ENCODE measurements around the gene KRTAP12-1.

The KRTAP12-1 gene, protein sequence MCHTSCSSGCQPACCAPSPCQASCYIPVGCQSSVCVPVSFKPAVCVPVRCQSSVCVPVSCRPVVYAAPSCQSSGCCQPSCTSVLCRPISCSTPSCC

DNA sequence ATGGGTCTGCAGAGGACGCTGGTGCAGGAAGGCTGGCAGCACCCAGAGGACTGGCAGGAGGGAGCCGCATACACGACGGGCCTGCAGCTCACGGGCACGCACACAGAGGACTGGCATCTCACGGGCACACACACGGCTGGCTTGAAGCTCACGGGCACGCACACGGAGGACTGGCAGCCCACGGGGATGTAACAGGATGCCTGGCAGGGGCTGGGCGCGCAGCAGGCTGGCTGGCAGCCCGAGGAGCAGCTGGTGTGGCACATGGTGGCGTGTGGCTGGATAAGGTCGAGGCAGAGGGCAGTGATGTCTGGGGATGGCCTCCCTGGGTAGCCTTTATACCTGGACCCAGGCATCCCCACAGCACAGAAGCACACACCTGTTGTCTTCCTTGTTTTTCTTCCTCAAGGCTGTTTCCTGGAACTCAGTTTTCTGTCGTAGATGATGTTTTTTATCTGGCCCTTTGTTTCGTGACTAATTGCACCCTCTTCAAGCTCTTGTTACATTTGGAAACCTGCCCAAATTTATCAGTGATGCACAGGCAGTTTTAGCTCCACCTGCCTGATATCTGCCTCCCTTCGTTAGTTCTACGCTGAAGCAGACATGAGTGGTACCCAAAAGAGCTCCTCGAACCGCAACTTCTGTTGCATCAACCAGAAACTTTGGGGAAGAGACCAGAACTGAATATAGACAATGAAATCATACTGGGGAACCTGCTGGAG is at the start of gene KRTAP12-1:
TSS of gene KRTAP12-1 (minus strand) at position 303 of the 719 bp plus-strand sequence. CDS start at position 263, 40 bp downstream.
- DNase-seq (ENCODE audit: low read depth): no peak

DNA sequence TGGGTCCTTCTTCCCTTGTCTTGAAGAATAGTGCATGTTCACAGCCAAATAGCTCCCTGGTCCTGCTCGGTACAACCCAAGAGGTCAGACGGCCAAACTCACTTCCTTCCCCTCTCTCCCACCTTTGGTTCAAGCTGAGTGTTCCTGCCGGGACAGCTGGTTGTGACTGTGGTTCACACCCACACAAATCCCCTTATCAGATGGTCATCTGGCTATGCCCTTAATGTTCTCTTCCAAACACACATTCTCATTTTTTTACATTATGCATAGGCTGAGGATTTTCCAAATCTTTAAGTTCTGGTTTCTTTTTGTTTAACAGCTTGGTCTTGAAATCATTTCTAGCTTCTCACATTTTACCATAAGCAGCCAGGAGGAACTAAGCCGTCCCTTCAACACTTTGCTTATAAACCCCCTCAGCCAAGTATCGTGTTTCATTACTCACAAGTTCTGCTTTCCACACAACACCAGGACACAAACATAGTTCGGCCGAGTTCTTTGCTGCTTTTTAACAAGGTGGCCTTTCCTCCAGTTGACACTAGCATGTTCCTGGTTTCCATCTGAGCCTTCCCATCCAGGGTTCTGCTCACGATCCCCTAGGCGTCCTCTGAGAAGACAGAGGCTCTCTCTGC is 49.1 kb upstream of the KRTAP12-1 start:
- DNase-seq (ENCODE audit: low read depth): no peak

DNA sequence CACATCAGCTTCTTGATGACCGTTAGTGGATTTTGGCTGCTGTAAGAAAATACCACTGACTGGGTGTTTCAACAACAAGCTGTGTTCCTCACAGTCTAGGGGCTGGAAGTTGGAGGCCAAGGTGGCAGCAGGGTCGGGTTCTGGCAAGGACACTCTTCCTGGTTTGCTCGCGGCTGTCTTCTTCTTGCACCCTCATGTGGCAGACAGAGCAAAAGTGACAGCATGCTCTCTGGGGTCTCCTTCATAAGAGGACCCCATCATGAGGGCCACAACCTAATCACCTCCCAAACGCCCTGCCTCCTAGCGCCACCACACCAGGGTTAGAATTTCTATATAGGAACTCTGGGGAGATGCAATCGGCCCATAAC is 48.0 kb upstream of the KRTAP12-1 start:
- no peak for DNase-seq (ENCODE audit: low read depth)

DNA sequence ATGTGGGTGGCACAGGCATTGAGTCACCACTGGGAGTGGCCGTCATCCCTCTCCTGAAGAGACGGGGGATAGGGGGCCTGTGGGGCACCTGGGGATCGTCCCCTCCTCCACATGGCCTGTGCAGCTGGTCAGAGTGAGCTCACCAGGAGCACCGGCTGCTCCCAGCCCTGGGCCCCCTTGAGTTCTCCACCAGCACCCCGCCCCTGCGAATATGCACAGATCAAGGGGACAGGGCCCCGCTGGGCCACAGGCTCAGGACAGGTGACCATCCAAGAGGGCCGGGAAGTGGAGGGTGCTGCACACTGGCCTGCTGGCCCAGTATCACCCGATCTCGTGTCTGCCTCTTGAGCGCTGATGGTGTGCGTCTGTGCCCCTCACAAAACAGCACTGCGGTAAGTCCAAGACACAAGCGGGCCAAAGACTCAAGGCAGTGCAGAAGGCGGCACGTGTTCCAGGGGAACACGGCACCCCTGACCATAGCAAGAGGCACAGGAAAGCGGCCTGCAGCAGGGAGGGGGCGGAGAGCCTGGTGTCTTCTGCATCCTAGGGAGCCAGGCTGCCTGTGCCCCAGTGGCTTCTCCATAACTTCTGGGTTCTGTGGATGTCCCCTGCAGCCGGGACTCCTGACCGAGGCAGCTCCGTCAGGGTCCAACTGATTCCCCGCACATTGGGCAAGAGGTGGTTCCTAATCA is 47.5 kb upstream of the KRTAP12-1 start:
- no peak for DNase-seq (ENCODE audit: low read depth)

DNA sequence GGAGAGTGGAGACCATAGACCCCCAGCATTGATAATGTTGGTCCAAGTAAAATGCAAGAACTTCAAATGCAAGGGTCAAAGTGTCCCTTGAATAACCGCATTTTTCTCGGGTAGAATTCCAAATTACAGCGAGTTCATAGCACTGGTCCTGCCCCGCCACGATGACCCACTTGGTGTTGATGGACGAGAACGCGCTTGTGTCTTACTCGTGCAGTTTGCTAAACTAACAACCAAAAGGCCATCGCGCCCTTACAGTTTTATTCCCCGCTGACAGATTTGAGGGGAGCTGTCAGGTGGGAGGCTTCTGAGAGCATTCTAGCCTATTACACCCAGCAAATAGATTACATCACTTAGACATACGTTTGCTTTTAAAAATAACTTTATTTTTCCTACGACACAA is 46.8 kb upstream of the KRTAP12-1 start:
- DNase-seq (ENCODE audit: low read depth): no peak

DNA sequence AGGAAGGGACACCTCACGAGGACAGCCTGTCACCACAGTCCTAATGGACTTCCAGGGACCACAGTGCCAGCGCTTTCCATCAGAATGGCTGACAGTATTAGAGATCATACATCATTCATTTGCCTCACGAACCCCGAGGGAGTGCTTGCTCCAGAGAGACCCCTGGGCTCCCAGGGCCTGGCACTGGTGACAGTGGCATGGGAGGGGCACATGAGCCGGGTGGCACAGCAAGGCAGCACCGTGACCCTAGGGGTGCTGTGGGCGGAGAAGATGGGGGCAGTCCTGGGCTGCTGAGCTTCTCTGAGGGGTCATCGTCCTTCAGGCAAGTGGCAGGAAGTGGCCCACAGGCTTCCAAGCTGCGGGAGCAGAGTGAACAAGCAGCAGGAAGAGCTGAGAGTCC is 45.8 kb upstream of the KRTAP12-1 start:
- no peak for DNase-seq (ENCODE audit: low read depth)

DNA sequence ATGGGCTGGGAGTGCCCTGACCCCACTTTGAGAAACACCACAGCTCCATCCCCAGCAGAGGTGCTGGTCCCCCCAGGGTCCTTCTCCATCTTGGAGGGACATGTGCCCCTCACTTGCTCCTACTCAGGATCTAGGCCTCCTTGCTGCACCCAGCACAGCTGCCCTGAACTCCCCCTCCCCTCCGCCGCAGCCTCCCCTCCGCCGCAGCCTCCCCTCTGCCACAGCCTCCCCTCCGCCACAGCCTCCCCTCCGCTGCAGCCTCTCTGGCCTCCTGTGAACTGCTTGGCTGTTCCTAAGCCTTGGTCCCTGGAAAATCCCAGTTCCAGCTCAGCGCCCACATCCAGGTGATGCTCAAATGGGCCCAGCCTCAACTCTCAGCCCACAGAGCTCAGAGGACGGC is 45.4 kb upstream of the KRTAP12-1 start:
- DNase-seq (ENCODE audit: low read depth): no peak

DNA sequence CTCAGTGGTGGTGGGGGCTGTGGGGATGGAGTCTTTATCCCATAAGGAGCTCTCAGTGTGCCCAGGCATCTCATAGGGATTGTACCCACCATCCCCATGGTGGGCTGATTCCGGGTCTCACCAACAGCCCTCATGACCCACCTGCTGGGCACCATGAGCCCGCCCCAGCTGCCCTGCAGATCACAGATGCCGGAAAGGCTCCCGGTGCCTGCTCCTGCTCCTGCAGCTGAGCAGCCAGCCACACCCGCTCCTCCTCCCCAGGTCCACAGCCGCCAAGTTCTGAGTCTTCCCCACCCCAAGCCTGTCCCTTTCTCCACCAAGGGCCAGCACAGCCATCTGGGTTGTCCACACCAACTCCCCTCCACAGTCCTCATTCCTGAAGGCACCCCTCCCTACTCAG is 44.9 kb upstream of the KRTAP12-1 start:
- DNase-seq (ENCODE audit: low read depth): no peak

DNA sequence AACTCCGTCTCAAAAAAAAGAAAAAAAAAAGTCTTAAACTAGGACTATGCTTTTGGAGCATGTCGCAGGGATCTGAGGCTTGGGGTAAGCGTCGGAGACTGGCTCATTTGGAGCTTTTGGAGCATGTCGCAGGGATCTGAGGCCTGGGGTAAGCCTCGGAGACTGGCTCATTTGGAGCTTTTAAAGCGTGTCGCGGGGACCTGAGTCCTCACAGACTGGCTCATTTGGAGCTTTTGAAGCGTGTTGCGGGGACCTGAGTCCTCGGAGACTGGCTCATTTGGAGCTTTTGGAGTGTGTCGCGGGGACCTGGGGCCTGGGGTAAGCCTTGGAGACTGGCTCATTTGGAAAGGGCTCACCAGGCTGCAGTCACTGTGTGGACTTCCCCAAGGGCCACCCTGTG is 43.0 kb upstream of the KRTAP12-1 start:
- DNase-seq (ENCODE audit: low read depth): no peak

DNA sequence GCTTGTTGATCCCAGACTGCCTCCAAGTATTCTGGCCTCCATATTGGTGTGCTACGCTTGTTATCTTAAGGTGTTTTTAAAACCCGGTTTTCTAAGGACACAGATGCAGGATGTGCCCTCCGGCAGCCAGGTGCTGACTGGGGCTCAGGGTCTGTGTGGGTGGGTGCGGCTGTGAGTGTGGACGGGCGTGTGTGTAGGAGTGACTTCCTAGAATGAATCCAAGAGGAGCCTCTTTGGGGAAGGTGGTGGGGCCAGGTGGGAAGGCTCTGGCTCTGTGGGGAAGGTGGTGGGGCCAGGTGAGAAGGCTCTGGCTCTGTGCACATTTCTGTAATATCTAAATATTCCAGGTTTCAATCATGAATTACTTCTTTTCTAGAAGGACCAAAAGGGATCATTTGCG is 42.2 kb upstream of the KRTAP12-1 start:
- DNase-seq (ENCODE audit: low read depth): no peak

DNA sequence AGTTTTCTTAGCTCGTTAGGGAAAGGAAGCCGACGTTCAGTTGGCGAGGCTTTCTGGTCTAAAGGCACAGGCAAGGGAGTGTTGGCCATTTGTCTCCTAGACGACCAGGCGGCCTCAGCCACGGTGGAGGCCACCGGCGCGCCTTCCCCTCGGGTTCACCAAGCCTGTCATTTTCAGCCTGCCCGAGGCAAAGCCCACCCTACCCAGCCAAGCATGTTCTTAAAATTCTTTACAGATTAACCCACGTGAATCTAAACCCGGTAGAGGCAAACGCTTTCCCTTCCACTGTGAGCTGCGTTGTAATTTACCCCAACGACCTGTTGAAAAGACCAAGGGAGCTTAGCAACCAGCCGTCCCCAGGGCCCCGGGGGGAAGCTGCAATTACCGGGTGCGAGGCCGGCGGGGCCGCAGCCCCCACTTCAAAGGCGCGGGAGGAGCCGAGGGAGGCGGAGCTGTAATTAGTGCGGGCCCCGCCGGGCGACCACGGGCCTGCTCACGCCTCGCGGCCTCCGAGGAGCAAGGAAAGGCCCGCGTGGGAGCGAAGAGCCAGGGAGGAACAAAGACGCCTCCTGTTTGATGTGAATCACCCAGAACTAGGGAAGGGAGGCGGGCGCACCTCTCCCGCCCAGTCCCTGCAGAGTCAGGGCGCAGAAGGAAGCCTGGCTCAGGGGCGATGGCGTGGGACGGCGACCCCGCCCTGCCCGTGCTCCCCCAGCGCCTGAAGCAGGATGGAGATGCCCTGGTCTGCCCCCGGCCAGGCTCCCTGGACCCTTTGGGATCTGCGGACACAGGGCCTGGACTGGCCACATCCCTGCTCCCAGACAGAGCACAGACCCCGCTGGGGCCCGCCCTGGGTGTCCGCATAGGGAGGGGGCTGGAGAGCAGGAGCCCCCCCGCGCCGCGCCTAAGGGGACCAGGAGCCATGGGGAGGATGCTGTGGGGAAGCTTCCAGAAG is 41.5 kb upstream of the KRTAP12-1 start:
- peak; percentile 7 for DNase-seq (ENCODE audit: low read depth)

DNA sequence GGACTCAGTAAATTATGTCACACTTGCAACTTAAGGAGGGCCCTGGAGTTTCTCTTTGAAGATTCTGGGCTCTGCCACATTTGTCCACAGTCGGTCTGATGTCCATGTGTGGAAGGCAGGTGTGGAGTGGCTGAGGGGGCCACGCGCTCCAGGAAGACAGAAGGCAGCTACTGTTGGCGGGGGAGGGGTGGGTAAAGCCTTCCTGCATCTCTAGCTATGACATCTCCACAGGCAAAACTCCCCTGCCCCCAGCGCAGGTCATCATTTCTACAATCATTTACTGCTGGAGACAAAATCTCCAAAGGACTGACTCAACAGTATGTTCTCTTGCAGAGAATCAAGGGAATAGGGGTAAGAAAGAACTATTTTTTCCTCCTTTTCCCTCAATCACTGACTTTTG is 40.8 kb upstream of the KRTAP12-1 start:
- no peak for DNase-seq (ENCODE audit: low read depth)

DNA sequence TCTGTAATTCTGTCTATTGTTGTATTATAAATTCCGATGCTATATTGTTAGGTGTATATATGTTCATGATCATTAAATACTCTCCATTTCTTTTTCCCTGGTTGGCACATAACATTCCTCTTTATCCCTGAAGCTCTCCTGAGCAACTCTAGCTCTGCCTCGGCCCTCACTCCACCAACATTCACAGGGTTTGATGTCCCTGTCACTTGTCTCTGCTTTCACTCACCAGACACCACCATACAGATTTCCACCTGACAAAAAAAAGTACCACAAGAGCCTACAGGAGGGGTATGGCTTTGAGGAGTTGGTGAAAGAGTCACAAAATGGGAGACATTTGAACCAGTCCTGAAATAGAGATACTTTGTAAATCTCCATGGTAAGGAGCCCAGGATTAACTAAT is 38.2 kb upstream of the KRTAP12-1 start:
- no peak for DNase-seq (ENCODE audit: low read depth)

DNA sequence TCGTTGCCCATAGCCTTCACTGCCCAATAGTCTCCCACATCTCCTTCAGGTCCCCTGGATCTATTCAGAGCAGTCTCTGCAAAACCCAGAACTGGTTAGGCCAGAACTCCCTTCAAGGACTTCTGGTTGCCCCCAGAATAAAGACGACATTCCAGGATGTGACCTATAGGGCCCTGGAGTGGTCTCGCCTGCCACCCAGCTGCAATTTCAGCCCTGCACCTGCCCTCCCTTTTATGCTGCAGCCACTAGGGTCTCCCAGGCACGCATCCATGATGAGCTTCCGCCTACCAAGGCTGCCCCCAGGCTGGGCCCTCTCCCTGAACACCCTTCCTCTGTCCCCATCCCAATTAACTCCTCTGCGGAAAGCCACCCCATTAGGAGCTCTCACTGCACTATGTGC is 36.6 kb upstream of the KRTAP12-1 start:
- no peak for DNase-seq (ENCODE audit: low read depth)

DNA sequence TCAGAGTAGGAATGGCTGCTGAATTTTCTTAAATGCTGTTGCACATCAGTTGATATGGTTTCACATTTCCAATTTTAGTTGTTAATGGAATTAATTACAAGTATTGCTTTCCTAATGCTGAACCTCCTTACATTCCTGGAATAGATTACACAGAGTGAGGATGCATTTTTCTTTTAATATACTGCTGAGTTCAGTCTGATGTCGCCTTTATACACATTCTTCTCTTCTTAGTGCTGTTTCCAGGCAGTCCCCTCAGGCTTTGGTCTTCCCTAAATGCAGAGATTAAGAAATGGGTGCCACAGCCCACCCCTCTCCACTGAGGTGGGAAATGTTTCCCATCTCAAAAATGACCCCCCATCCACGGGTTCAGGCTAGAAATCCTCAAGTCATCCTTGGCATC is 36.1 kb upstream of the KRTAP12-1 start:
- DNase-seq (ENCODE audit: low read depth): no peak

DNA sequence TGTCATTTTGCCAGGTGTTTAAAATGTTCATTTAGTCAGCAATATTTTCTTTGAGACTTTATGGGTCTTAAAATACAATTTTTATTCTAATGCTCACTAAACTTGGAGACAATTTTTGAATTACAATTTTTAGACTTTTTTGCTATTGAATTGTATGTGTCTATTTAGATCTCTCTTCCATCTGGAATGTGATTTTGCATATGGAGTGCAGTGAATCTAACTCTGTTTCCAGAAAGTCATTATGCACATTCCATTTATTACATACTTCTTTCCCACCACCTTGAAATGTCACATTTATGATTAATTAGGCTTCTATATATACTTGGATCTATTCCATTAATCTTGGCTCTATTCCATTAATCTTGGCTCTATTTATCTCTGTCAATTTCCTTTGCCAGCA is 35.0 kb upstream of the KRTAP12-1 start:
- DNase-seq (ENCODE audit: low read depth): no peak

DNA sequence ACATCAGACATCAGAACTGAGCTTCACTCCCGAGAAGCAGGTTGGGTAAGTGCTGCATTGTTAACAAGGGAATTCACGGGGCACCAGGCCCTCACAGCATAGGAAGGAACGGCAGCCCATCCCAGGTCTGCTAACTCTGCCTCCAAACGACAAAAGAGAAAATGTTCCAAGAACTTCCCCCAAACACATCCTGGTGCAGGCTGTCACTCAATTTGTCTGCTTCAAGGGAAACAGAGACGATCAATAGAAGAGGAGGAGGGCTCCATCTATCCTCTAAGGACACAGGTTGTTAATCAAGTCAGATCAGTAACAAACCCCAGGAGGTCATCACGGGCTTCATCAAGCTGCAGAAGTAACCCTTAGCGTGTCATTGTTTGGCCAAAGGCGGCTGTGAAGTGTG is 32.9 kb upstream of the KRTAP12-1 start:
- no peak for DNase-seq (ENCODE audit: low read depth)

DNA sequence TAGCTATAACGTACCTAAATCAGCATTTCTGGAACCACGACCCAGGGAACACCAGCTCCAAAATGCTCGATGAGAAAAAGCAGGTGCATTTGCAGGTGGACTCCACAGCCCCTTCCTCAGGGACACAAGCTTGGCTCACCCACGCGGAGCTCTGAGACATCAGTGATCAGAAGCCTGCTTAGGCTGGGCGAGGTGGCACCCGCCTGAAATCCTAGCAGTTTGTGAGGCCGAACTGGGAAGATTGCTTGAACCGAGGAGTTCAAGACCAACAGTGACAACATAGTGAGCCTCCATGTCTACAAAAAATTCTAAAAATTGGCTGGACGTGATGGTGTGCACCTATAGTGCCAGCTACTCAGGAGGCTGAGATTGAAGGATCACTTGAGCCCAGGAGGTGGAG is 31.9 kb upstream of the KRTAP12-1 start:
- no peak for DNase-seq (ENCODE audit: low read depth)

DNA sequence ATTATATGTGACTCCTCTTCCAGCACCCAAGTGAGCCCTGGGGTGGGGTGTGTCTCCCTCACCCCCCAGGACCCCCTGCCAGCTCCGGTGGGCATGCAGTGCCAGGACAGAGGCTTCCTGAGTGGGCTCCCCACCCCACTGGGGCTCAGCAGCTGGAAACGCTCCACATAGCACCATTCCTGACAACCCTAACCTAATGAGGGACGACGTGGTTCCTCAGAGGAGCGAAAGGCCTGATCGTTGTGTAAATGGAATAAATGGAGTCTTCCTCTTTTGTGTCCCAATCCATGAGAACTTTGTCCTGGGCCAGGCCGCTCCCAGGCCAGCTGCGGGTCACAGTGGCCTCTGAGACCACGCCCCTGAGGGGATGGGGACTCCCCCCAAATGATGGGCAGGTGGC is 31.2 kb upstream of the KRTAP12-1 start:
- no peak for DNase-seq (ENCODE audit: low read depth)

DNA sequence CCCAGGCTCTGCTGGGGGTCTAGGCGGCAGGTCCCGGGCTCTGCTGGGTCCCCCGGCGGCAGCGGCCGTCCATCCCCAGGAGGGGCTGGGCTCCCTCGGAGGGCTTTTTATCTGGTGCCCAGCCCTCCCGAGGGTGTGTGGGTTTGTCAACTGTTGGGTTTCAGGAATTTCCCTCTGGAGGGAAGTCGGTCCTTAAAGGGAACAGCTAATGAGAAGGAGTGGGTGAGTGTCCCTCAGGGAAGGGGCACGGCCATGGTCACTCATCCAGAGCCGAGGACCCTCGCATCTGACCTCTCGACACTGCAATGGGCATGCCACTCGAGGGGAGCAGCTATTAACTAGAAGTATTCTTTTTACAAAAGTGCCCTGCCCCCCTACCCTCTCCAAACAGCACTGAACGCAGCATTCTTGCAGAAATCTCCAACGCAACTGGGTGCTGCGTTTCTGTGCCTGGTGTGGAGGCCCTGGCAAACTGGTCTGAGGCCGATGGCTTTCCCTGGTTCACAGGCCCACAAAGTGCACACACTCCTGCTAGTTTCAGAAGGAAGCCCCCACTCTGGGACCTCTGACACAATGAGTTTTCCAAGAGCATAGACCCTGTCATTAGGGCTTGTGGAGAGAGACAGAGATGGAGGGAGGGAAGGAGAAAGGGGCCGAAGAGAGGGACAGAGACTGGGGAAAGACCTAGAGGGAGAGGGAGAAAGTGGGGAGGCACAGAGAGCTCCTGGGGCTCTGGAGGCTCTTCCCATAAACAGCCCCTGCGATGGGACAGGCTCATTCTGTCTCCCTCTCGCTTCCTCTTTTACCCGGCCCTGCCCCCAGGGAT is 30.5 kb upstream of the KRTAP12-1 start:
- no peak for DNase-seq (ENCODE audit: low read depth)

All from amniotic epithelial cell (primary cell).